Tibial nerve (tissue), 4 donors: ENCODE measurements around the gene TMEM62.

Source experiments
- CTCF ChIP-seq, 5 experiments: fragments of 200-600 bp in 3 of 5; fragments of 450-650 bp in 2 of 5; sonication (generic) in 3 of 5; IDR thresholded peaks; one replicate each; pipeline ENCODE4 v1.5.1; 2016 to 2019; ENCODE audit warnings: antibody characterized with exemption in 5 of 5, mild to moderate bottlenecking in 3 of 5, moderate library complexity in 2 of 5
- EP300 ChIP-seq, 2 donors: sonication (generic); formaldehyde crosslinking; IDR thresholded peaks; one replicate each; pipeline ENCODE4 v1.6.1; 2017; ENCODE audit warnings: antibody characterized with exemption in 2 of 2, mild to moderate bottlenecking in 1 of 2

- no peak for TF ChIP-seq CTCF (IDR thresholded peaks at IDR 0.05)
- TF ChIP-seq EP300 (IDR thresholded peaks at IDR 0.05): no peak
These were observed 15.1 kb upstream of the TMEM62 start for GRCh38 chr15:43118286-43118685.
